ENCODE data around the gene EGLN3. TPM values are rescaled to one million over a fixed set of nuclear protein-coding genes. Genes with fewer than 3 reads are reported as not detected.

The EGLN3 gene
- total RNA-seq, 4 donors from 2014 or later: 10.7 to 125 (median 45.2) TPM

GRCh38 chr14:33908540-33909223, 42.2 kb downstream of the EGLN3 start:
- peak; percentile 47 for DNase-seq
- intact Hi-C loops (cut with DNase I; ENCODE audit: low total_unique reads): no loop called here
- H3K9me3 ChIP-seq: no peaks in the 10 kb centered on the region
- in situ Hi-C loops (cut with MboI; ENCODE audit: low pct_ligation_motif_present in 1 of 4, low pct_unique_long_range_greater_than_20kb in 1 of 4, low sequenced_read_pairs in 3 of 4): no loop called here
- H3K27ac ChIP-seq: peak overlapping the region; percentile 81 to 84 (median 82)
- H3K4me1 ChIP-seq: peaks cover 0 to 14% (median 4%) of the 10 kb centered on the region in 4 donors
- H3K36me3 ChIP-seq: no peaks in the 10 kb centered on the region
- no peaks in the 10 kb centered on the region for H3K27me3 ChIP-seq
- H3K4me3 ChIP-seq: peak overlapping the region in 1 of 4 donors; percentile 7
- 30 to 73% methylated on average over 4 to 13 of the region's 13 CpGs for WGBS, 2 donors (ENCODE audit: low coverage in 1 of 2)
- TF ChIP-seq, protein P1, sequence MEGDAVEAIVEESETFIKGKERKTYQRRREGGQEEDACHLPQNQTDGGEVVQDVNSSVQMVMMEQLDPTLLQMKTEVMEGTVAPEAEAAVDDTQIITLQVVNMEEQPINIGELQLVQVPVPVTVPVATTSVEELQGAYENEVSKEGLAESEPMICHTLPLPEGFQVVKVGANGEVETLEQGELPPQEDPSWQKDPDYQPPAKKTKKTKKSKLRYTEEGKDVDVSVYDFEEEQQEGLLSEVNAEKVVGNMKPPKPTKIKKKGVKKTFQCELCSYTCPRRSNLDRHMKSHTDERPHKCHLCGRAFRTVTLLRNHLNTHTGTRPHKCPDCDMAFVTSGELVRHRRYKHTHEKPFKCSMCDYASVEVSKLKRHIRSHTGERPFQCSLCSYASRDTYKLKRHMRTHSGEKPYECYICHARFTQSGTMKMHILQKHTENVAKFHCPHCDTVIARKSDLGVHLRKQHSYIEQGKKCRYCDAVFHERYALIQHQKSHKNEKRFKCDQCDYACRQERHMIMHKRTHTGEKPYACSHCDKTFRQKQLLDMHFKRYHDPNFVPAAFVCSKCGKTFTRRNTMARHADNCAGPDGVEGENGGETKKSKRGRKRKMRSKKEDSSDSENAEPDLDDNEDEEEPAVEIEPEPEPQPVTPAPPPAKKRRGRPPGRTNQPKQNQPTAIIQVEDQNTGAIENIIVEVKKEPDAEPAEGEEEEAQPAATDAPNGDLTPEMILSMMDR (IDR thresholded peaks at IDR 0.05): peak in 4 of 5 experiments; percentile 42 to 70 (median 50)
- no peak for TF ChIP-seq POLR2AphosphoS5 (IDR thresholded peaks at IDR 0.05)

- no peak for TF ChIP-seq POLR2A (IDR thresholded peaks at IDR 0.05)
- TF ChIP-seq POLR2AphosphoS5 (IDR thresholded peaks at IDR 0.05): no peak
- TF ChIP-seq EP300 (IDR thresholded peaks at IDR 0.05; ENCODE audit: low read depth): no peak
- TF ChIP-seq, protein P1 (IDR thresholded peaks at IDR 0.05): no peak
- Histone ChIP-seq H3K27me3 (no peaks in the 10 kb centered on the region), H3K9me3 (no peaks in the 10 kb centered on the region), H3K4me1 (peaks cover 0 to 14% (median 4%) of the 10 kb centered on the region in 4 donors), H3K27ac (no peak overlapping the region), H3K4me3 (no peak overlapping the region), H3K36me3 (no peaks in the 10 kb centered on the region)
- in situ Hi-C loops (cut with MboI; ENCODE audit: low pct_ligation_motif_present in 1 of 4, low pct_unique_long_range_greater_than_20kb in 1 of 4, low sequenced_read_pairs in 3 of 4) (no loop called here), intact Hi-C loops (cut with DNase I; ENCODE audit: low total_unique reads) (no loop called here)
- WGBS, 2 donors (ENCODE audit: low coverage in 1 of 2): 39 to 41% methylated on average over 2 of the region's 2 CpGs
- no peak for DNase-seq
Observed at GRCh38 chr14:33906968-33907367, 43.9 kb downstream of the EGLN3 start.

DNA sequence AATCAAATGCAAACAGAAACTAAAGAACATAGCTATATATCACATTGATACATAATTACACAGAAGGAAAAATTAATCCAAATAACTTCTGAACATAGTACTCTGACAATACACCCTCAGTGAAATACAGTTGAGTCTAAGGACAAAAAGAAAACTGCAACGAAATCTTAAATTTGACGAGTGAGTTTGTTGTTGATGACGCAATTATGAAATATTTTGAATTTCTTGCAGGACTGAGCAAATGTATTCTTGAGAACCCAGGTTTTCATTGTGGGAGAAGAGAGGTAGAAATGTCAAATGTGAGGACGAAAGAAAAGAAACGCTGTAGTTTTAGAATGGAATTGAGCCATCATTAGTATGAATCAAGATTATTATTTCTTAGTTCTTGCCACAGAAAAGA, 46.3 kb downstream of the EGLN3 start:
- TF ChIP-seq EP300 (IDR thresholded peaks at IDR 0.05; ENCODE audit: low read depth) (no peak), POLR2A (IDR thresholded peaks at IDR 0.05) (no peak), POLR2AphosphoS5 (IDR thresholded peaks at IDR 0.05) (no peak)
- TF ChIP-seq, protein P1 (IDR thresholded peaks at IDR 0.05): no peak
- no peaks in the 10 kb centered on the region for H3K36me3 ChIP-seq
- H3K4me1 ChIP-seq: peaks cover 0 to 14% (median 2%) of the 10 kb centered on the region in 4 donors
- intact Hi-C loops (cut with DNase I; ENCODE audit: low total_unique reads) (no loop called here), in situ Hi-C loops (cut with MboI; ENCODE audit: low pct_ligation_motif_present in 1 of 4, low pct_unique_long_range_greater_than_20kb in 1 of 4, low sequenced_read_pairs in 3 of 4) (no loop called here)
- no peak overlapping the region for H3K27ac ChIP-seq
- no peak for DNase-seq
- no peak overlapping the region for H3K4me3 ChIP-seq
- 84 to 94% methylated on average over 5 of the region's 5 CpGs for WGBS, 2 donors (ENCODE audit: low coverage in 1 of 2)
- H3K27me3 ChIP-seq: no peaks in the 10 kb centered on the region
- no peaks in the 10 kb centered on the region for H3K9me3 ChIP-seq

GRCh38 chr14:33903369-33903768, 47.5 kb downstream of the EGLN3 start:
- H3K4me1 ChIP-seq: peaks cover 0 to 16% (median 0%) of the 10 kb centered on the region in 4 donors
- 65 to 92% methylated on average over 2 of the region's 2 CpGs for WGBS, 2 donors (ENCODE audit: low coverage in 1 of 2)
- H3K9me3 ChIP-seq: no peaks in the 10 kb centered on the region
- no peak for TF ChIP-seq POLR2AphosphoS5 (IDR thresholded peaks at IDR 0.05)
- TF ChIP-seq, protein P1 (IDR thresholded peaks at IDR 0.05): no peak
- TF ChIP-seq POLR2A (IDR thresholded peaks at IDR 0.05): no peak
- TF ChIP-seq EP300 (IDR thresholded peaks at IDR 0.05; ENCODE audit: low read depth): no peak
- no peak for DNase-seq
- no peaks in the 10 kb centered on the region for H3K27me3 ChIP-seq
- intact Hi-C loops (cut with DNase I; ENCODE audit: low total_unique reads) (no loop called here), in situ Hi-C loops (cut with MboI; ENCODE audit: low pct_ligation_motif_present in 1 of 4, low pct_unique_long_range_greater_than_20kb in 1 of 4, low sequenced_read_pairs in 3 of 4) (no loop called here)
- no peak overlapping the region for H3K27ac ChIP-seq
- H3K36me3 ChIP-seq: no peaks in the 10 kb centered on the region
- no peak overlapping the region for H3K4me3 ChIP-seq

All from transverse colon (tissue), 4 donors.